GM12878 (cell line): ENCODE data around the gene CBFA2T3. TPM values are rescaled to one million over a fixed set of nuclear protein-coding genes. Genes with fewer than 3 reads are reported as not detected.

ENCODE experiments used
- ATAC-seq: fragments of 200-7000 bp; cut with Tn5 transposase; 3 replicates; pipeline ENCODE4 v1.9.1; 2020; ENCODE audit warnings: mild to moderate bottlenecking, moderate library complexity
- BruUV-seq: library from RNA; stranded (reverse); fragments of 400-500 nt; replicated peaks from 2 replicates; lab custom pipeline; 2021; lab: Mats Ljungman, UMichigan
- CTCF ChIA-PET: fragments of 300-600 bp; sonication (Branson Sonifier 250); formaldehyde crosslinking; extraction: SDS; loops from one replicate; lab custom pipeline; 2021; ENCODE audit warnings: inconsistent platforms; lab: Yijun Ruan, JAX
- POLR2A ChIA-PET: fragments of 350-600 bp; formaldehyde crosslinking; extraction: SDS; loops from one replicate; lab custom pipeline; 2021; ENCODE audit warnings: inconsistent platforms; lab: Charles Lee
- RAD21 ChIA-PET: fragments of 300-600 bp; sonication (Branson Sonifier 250); formaldehyde crosslinking; loops from one replicate; lab custom pipeline; 2023; ENCODE audit warnings: antibody characterized with exemption; ENCODE audit not compliant: unreplicated experiment; lab: Charles Lee
- SMC1A ChIA-PET: fragments of 300-600 bp; sonication (Branson Sonifier 250); formaldehyde crosslinking; loops from one replicate; lab custom pipeline; 2023; ENCODE audit not compliant: unreplicated experiment, uncharacterized antibody; lab: Charles Lee
- DNase-seq: peaks from one replicate; pipeline ENCODE4 v3.0.0-alpha.2; 2011; ENCODE audit warnings: low read depth, low spot score
- FAIRE-seq: peaks from 3 replicates; lab custom pipeline; 2011; peaks lifted over from hg19 to GRCh38; lab: Jason Lieb, UNC
- H2AFZ ChIP-seq: 2 replicates; pipeline ENCODE4 v1.6.0; 2011; ENCODE audit warnings: low read depth, low read length, control low read depth; ENCODE audit not compliant: control insufficient read depth
- H3K27ac ChIP-seq: 2 replicates; pipeline ENCODE4 v1.5.1; 2011; ENCODE audit warnings: control low read depth; ENCODE audit not compliant: control insufficient read depth, insufficient read depth
- H3K27me3 ChIP-seq, 2 experiments: replicated peaks in 1 of 2; 2 replicates each; pipeline versions ENCODE4 v1.6.0 to v1.6.1; 2011; ENCODE audit warnings: low read length in 1 of 2; ENCODE audit not compliant: control insufficient read depth in 2 of 2, insufficient read depth in 2 of 2
- H3K36me3 ChIP-seq, 2 experiments: 2 replicates each; pipeline ENCODE4 v1.5.1; 2011; ENCODE audit warnings: low read length in 1 of 2; ENCODE audit not compliant: control insufficient read depth in 2 of 2, insufficient read depth in 2 of 2
- H3K4me1 ChIP-seq: 2 replicates; pipeline ENCODE4 v1.6.1; 2011; ENCODE audit warnings: mild to moderate bottlenecking, low read length, moderate library complexity, mixed read lengths; ENCODE audit not compliant: control insufficient read depth, insufficient read depth
- H3K4me2 ChIP-seq: 2 replicates; pipeline ENCODE4 v1.6.0; 2011; ENCODE audit warnings: control low read depth; ENCODE audit not compliant: control insufficient read depth, insufficient read depth
- H3K4me3 ChIP-seq: fragments of 200-600 bp; sonication (generic); 2 replicates; pipeline ENCODE4 v1.5.1; 2016
- H3K79me2 ChIP-seq: 2 replicates; pipeline ENCODE4 v1.6.0; 2011; ENCODE audit warnings: low read length; ENCODE audit not compliant: control insufficient read depth, insufficient read depth
- H3K9ac ChIP-seq: 2 replicates; pipeline ENCODE4 v1.8.0; 2011; ENCODE audit warnings: low read length, control low read depth, mixed read lengths; ENCODE audit not compliant: control insufficient read depth, insufficient read depth
- H3K9me3 ChIP-seq: replicated peaks from 3 replicates; pipeline ENCODE4 v1.5.1; 2011; ENCODE audit warnings: mild to moderate bottlenecking, low read length; ENCODE audit not compliant: control insufficient read depth, insufficient read depth
- H4K20me1 ChIP-seq: 2 replicates; pipeline ENCODE4 v1.6.0; 2011; ENCODE audit not compliant: control insufficient read depth, insufficient read depth
- ASH2L ChIP-seq: fragments of 300-600, 200-600 bp; sonication (generic); IDR thresholded peaks from 2 replicates; pipeline ENCODE4 v1.6.1; 2017; ENCODE audit warnings: low read depth, mild to moderate bottlenecking, borderline replicate concordance
- CTCF ChIP-seq, 3 experiments: IDR thresholded peaks in 2 of 3; conservative IDR thresholded peaks in 1 of 3; 2 replicates each; pipeline ENCODE4 v1.5.1; 2011; ENCODE audit warnings: low read depth in 3 of 3, low read length in 3 of 3, mild to moderate bottlenecking in 3 of 3, control low read depth in 2 of 3, moderate library complexity in 2 of 3, inconsistent platforms in 1 of 3, mixed read lengths in 1 of 3; ENCODE audit not compliant: control insufficient read depth in 2 of 3, insufficient read depth in 1 of 3; ENCODE audit errors: extremely low read depth in 1 of 3
- IKZF1 ChIP-seq: fragments of 450-650 bp; conservative IDR thresholded peaks from 2 replicates; pipeline ENCODE4 v1.6.1; 2017; ENCODE audit warnings: antibody characterized with exemption, mild to moderate bottlenecking
- IKZF2 ChIP-seq, 2 experiments: fragments of 450-650 bp; IDR thresholded peaks; 2 replicates each; pipeline ENCODE4 v1.6.1; 2017; ENCODE audit warnings: mild to moderate bottlenecking in 2 of 2, moderate library complexity in 2 of 2
- JUNB ChIP-seq: IDR thresholded peaks from 2 replicates; pipeline ENCODE4 v1.6.1; 2016; ENCODE audit warnings: antibody characterized with exemption, mild to moderate bottlenecking
- KDM1A ChIP-seq: fragments of 200-600 bp; sonication (generic); IDR thresholded peaks from 2 replicates; pipeline ENCODE4 v1.6.1; 2016; ENCODE audit warnings: borderline replicate concordance
- NFXL1 ChIP-seq: fragments of 450-650 bp; IDR thresholded peaks from 2 replicates; pipeline ENCODE4 v1.6.1; 2017; ENCODE audit warnings: antibody characterized with exemption, mild to moderate bottlenecking, borderline replicate concordance
- POU2F2 ChIP-seq: IDR thresholded peaks from 3 replicates; pipeline ENCODE4 v1.6.1; 2011; ENCODE audit warnings: low read depth, mild to moderate bottlenecking, low read length, borderline replicate concordance
- REST ChIP-seq: IDR thresholded peaks from 2 replicates; pipeline ENCODE4 v1.6.1; 2012; ENCODE audit warnings: mild to moderate bottlenecking, low read depth, low read length
- SMAD1 ChIP-seq: fragments of 450-650 bp; IDR thresholded peaks from 2 replicates; pipeline ENCODE4 v1.6.1; 2018; ENCODE audit warnings: mild to moderate bottlenecking, low read depth; ENCODE audit not compliant: partially characterized antibody
- SRF ChIP-seq, 2 experiments: IDR thresholded peaks; 2 replicates each; pipeline ENCODE4 v1.6.1; 2011; ENCODE audit warnings: low read depth in 2 of 2, low read length in 2 of 2, mild to moderate bottlenecking in 1 of 2, moderate library complexity in 1 of 2
- TCF3 ChIP-seq: IDR thresholded peaks from 2 replicates; pipeline ENCODE4 v1.6.1; 2012; ENCODE audit warnings: low read depth, mild to moderate bottlenecking, low read length, borderline replicate concordance; ENCODE audit not compliant: insufficient read depth
- WGBS: methylation state at CpG from one replicate; pipeline ENCODE4 v1.1.6; 2016; ENCODE audit warnings: low lambda C conversion rate; ENCODE audit not compliant: insufficient replicate concordance, insufficient coverage; ENCODE audit errors: missing lambda C conversion rate; 5-methylcytosine and 5-hydroxymethylcytosine counted together
- in situ Hi-C: fragments of 300-500 bp; cut with MboI; formaldehyde crosslinking; loops from 9 replicates; pipeline ENCODE4 v1.14.3; 2018; ENCODE audit warnings: mixed read lengths
- intact Hi-C: fragments of 100-400 bp; cut with micrococcal nuclease; formaldehyde crosslinking; loops from one replicate; pipeline ENCODE4 v1.14.2; 2022; ENCODE audit not compliant: unreplicated experiment
- polyA plus RNA-seq, 11 experiments: library from polyadenylated mRNA; depleted of rRNA in 4 of 11; unstranded in 6 of 11; stranded (reverse) in 5 of 11; fragments of >200 nt; fragmentation: Nextera tagmentation in 4 of 11; fragmentation: Illumina TruSeq in 1 of 11; extraction: Ambion mirVana in 4 of 11; extraction: Trizol in 1 of 11; gene quantifications; 1 replicate in 1 of 11; 2 replicates in 10 of 11; pipeline versions ENCODE4 v1.2.1 to v1.2.3, GENCODE V29; 2011 to 2016; ENCODE audit warnings: inconsistent platforms in 2 of 11, missing spikeins in 2 of 11, low read depth in 1 of 11
- total RNA-seq, 4 experiments: library from RNA; depleted of rRNA in 3 of 4; stranded (reverse); fragments of >200 nt in 3 of 4; fragmentation: Illumina TruSeq in 1 of 4; extraction: Trizol in 1 of 4; gene quantifications; 2 replicates each; pipeline versions ENCODE4 v1.2.1 to v1.2.3, GENCODE V29; 2013 to 2021

The CBFA2T3 gene
- total and polyA plus RNA-seq, 10 of the 15 experiments (the other 5 are each of a cell fraction or from before 2014, with no cell fraction given) = 0.69 to 42.6 (median 4.5) TPM

- 96% methylated on average over 21 of the region's 21 CpGs for WGBS
- BruUV-seq = no TSS peak
- no peak overlapping the region for H3K4me3 ChIP-seq
- no peaks in the 10 kb centered on the region; the same call in 2 of the 3 replicates for H3K9me3 ChIP-seq
- no peak overlapping the region for H3K4me2 ChIP-seq
- in situ Hi-C loops (no loop called here), intact Hi-C loops (no loop called here)
- no peak for ATAC-seq
- H3K4me1 ChIP-seq = peaks cover 6% of the 10 kb centered on the region
- no peaks in the 10 kb centered on the region for H3K27me3 ChIP-seq
- no peak overlapping the region for H2AFZ ChIP-seq
- ChIA-PET POLR2A (no interaction called here), CTCF (no interaction called here), SMC1A (no interaction called here), RAD21 (no interaction called here)
- FAIRE-seq = no peak
- no peak for TF ChIP-seq POU2F2
- TF ChIP-seq IKZF1 = no peak
- TF ChIP-seq IKZF2 (IDR thresholded peaks at IDR 0.05) = no peak
- no peak for TF ChIP-seq CTCF (IDR thresholded peaks at IDR 0.05 in 2 of 3, conservative IDR thresholded peaks at IDR 0.05 in 1 of 3; ENCODE audit: control insufficient read depth in 2 of 3, extremely low read depth in 1 of 3, insufficient read depth in 1 of 3, low read depth in 3 of 3, low read length in 3 of 3)
- TF ChIP-seq ASH2L = no peak
- no peak for TF ChIP-seq KDM1A
- TF ChIP-seq TCF3 = no peak
- TF ChIP-seq REST = no peak
- no peak for TF ChIP-seq JUNB
- no peak for TF ChIP-seq SMAD1
- TF ChIP-seq NFXL1 = no peak
- no peak for TF ChIP-seq SRF (IDR thresholded peaks at IDR 0.05; ENCODE audit: low read depth in 2 of 2, low read length in 2 of 2)
- no peak overlapping the region for H3K9ac ChIP-seq
- no peaks in the 10 kb centered on the region; the same call in 1 of the 2 replicates for H3K79me2 ChIP-seq
- no peak overlapping the region for H3K27ac ChIP-seq
- no peaks in the 10 kb centered on the region for H4K20me1 ChIP-seq
- DNase-seq = no peak
- H3K36me3 ChIP-seq = peaks cover 0 to 2% of the 10 kb centered on the region in 2 experiments; a peak in 2 of 4 replicates
Observed at GRCh38 chr16:88927010-88927409, 50.0 kb downstream of the CBFA2T3 start.
